GM18526 (cell line): ENCODE measurements around the gene PRAMEF26.
"Not testable (repeated sequence)": the region's sequence is repeated elsewhere in the genome, so short reads cannot be mapped to it uniquely, and the experiment has no call there.

Source experiments
- POLR2A ChIP-seq: IDR thresholded peaks from 3 replicates; pipeline ENCODE4 v1.6.1; 2011; ENCODE audit not compliant: insufficient read length; ENCODE audit errors: extremely low read depth

PRAMEF26 gene

DNA sequence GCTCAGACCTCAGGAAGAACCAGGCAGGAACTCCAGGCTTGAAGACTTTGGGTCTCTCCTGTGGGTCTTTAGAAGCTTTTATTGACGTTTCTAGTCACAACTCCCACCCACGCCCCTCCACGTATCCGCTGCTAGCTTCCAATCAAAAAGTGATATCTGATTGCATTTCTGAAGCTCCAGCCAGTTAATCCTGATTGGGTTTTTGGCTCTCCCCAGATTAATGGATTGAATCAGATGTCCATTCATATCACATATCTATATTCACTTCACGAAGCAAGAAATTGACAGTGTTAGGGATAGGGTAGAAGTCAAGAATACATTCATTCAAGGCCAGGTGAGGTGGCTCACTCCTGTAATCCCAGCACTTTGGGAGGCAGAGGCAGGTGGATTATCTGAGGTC, at the start of gene PRAMEF26:
Gene PRAMEF26, minus strand, starts transcription at position 101 of the 400 bp plus-strand sequence. CDS start 2,914 bp downstream, outside the sequence.
- not testable (repeated sequence) for TF ChIP-seq POLR2A

DNA sequence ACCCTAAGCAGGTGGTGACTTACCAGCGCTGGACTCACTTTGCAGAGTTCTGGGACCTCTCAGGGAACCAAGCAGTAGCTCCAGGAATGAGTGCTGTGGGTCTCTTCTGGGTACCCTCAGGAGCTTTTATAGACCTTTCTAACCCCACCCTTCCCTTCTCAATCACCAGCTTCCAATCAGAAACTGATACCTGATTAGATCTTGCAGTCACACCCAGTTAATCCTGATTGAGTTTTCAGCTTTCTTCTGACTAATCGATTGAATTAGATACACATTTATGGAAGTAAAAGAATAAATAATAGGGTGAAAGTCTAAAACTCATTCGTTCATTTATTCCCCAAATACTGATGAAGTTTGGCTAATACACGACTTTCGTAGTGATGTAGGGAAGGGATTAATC, 45.5 kb upstream of the PRAMEF26 start, which contains the start of gene PRAMEF13:
Gene PRAMEF13, minus strand, starts transcription at position 101 of the 400 bp plus-strand sequence. CDS start 1,820 bp downstream, outside the sequence.
- not testable (repeated sequence) for TF ChIP-seq POLR2A

- TF ChIP-seq POLR2A = not testable (repeated sequence)
Observed at GRCh38 chr1:13171548-13171947, 15.7 kb upstream of the PRAMEF26 start, which contains the start of gene PRAMEF9. PRAMEF9 (plus strand) TSS chr1:13171848; CDS start chr1:13175281, 3,433 bp downstream.

DNA sequence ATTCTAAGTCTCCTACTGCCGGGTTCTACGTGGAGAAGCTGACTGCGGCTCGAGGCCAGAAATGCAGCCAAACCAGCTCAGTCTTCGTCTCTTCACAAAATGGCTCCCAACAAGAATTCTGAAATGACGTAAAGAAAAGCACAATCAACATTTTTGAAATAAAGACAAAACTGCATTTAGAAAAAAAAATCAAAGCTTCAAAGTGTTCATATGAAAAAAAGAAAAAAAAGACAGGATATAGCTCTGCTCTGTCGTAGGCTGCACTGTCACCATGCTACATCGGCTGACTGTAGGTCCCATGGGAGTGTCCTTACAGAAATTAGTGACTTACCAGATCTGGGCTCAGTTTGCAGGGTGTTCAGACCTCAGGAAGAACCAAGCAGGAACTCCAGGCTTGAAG, 9.7 kb upstream of the PRAMEF26 start, which contains the start of gene HNRNPCL4:
Gene HNRNPCL4, minus strand, starts transcription at position 101 of the 400 bp plus-strand sequence. CDS start 164 bp downstream, outside the sequence.
- not testable (repeated sequence) for TF ChIP-seq POLR2A

DNA sequence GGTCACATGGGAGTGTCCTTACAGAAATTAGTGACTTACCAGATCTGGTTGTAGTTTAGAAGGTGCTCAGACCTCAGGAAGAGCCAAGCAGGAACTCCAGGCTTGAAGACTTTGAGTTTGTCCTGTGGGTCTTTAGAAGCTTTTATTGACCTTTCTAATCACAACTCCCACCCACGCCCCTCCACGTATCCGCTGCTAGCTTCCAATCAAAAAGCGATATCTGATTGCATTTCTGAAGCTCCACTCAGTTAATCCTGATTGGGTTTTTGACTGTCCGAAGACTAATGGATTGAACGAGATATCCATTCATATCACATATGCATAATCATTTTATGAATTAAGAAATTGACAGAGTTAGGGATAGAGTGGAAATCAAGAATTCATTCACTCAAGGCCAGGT, 39.1 kb downstream of the PRAMEF26 start, which contains the start of gene HNRNPCL2:
Gene HNRNPCL2, minus strand, starts transcription at position 101 of the 400 bp plus-strand sequence. CDS start 454 bp downstream, outside the sequence.
- not testable (repeated sequence) for TF ChIP-seq POLR2A
